Measurements from ENCODE around the gene SUPT20HL2. TPM values are rescaled to one million over a fixed set of nuclear protein-coding genes. Genes with fewer than 3 reads are reported as not detected.

SUPT20HL2 gene
- total and polyA plus RNA-seq, 2 experiments from 2014 or later = 0.08 TPM; not detected in 1

DNA sequence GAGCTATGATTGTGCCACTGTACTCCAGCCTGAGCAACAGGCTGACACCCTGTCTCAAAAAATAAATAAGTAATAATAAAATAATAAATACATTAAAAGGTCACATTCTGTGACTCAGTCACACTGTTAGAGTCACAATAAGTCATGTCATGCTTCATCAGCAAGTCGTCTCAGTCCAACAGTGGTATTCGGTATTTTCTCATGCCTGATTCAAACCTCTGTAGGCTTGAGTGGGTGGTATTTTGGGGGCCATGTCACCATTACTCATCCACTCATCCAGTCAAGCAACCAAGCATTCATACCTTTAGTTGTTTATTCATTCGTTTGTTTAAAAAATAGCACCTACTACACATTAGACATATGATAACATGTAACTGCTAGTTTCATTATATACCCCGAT lies 46.9 kb downstream of the SUPT20HL2 start:
- H4K20me1 ChIP-seq (replicated peaks; ENCODE audit: insufficient read depth) = no peaks in the 10 kb centered on the region
- DNase-seq (ENCODE audit: low spot score) (no peak), ATAC-seq (no peak)
- H3K4me1 ChIP-seq (ENCODE audit: insufficient read depth) = no peaks in the 10 kb centered on the region
- no peaks in the 10 kb centered on the region for H3K36me3 ChIP-seq (ENCODE audit: insufficient read depth)
- H2AFZ ChIP-seq = no peak overlapping the region
- TF ChIP-seq, protein P1, sequence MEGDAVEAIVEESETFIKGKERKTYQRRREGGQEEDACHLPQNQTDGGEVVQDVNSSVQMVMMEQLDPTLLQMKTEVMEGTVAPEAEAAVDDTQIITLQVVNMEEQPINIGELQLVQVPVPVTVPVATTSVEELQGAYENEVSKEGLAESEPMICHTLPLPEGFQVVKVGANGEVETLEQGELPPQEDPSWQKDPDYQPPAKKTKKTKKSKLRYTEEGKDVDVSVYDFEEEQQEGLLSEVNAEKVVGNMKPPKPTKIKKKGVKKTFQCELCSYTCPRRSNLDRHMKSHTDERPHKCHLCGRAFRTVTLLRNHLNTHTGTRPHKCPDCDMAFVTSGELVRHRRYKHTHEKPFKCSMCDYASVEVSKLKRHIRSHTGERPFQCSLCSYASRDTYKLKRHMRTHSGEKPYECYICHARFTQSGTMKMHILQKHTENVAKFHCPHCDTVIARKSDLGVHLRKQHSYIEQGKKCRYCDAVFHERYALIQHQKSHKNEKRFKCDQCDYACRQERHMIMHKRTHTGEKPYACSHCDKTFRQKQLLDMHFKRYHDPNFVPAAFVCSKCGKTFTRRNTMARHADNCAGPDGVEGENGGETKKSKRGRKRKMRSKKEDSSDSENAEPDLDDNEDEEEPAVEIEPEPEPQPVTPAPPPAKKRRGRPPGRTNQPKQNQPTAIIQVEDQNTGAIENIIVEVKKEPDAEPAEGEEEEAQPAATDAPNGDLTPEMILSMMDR (conservative IDR thresholded peaks at IDR 0.05; ENCODE audit: low read depth in 2 of 2) = no peak
- TF ChIP-seq EZH2phosphoT487 (IDR thresholded peaks at IDR 0.05; ENCODE audit: unreplicated experiment) (no peak), JUNB (IDR thresholded peaks at IDR 0.05; ENCODE audit: unreplicated experiment) (no peak), CREB1 (CRISPR knock-in tag; IDR thresholded peaks at IDR 0.05; ENCODE audit: low read depth) (no peak), ZNF331 (CRISPR knock-in tag; IDR thresholded peaks at IDR 0.05; ENCODE audit: low read depth) (no peak), POLR2AphosphoS5 (IDR thresholded peaks at IDR 0.05; ENCODE audit: low read depth) (no peak), NANOG (IDR thresholded peaks at IDR 0.05; ENCODE audit: borderline replicate concordance) (no peak), EZH2 (IDR thresholded peaks at IDR 0.05; ENCODE audit: low read depth, unreplicated experiment) (no peak), ZNF114 (CRISPR knock-in tag; IDR thresholded peaks at IDR 0.05) (no peak), STAT1 (IDR thresholded peaks at IDR 0.05; ENCODE audit: unreplicated experiment) (no peak)
- TF ChIP-seq, protein P2, sequence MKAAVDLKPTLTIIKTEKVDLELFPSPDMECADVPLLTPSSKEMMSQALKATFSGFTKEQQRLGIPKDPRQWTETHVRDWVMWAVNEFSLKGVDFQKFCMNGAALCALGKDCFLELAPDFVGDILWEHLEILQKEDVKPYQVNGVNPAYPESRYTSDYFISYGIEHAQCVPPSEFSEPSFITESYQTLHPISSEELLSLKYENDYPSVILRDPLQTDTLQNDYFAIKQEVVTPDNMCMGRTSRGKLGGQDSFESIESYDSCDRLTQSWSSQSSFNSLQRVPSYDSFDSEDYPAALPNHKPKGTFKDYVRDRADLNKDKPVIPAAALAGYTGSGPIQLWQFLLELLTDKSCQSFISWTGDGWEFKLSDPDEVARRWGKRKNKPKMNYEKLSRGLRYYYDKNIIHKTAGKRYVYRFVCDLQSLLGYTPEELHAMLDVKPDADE (IDR thresholded peaks at IDR 0.05) = no peak
- TF ChIP-seq, protein P3, sequence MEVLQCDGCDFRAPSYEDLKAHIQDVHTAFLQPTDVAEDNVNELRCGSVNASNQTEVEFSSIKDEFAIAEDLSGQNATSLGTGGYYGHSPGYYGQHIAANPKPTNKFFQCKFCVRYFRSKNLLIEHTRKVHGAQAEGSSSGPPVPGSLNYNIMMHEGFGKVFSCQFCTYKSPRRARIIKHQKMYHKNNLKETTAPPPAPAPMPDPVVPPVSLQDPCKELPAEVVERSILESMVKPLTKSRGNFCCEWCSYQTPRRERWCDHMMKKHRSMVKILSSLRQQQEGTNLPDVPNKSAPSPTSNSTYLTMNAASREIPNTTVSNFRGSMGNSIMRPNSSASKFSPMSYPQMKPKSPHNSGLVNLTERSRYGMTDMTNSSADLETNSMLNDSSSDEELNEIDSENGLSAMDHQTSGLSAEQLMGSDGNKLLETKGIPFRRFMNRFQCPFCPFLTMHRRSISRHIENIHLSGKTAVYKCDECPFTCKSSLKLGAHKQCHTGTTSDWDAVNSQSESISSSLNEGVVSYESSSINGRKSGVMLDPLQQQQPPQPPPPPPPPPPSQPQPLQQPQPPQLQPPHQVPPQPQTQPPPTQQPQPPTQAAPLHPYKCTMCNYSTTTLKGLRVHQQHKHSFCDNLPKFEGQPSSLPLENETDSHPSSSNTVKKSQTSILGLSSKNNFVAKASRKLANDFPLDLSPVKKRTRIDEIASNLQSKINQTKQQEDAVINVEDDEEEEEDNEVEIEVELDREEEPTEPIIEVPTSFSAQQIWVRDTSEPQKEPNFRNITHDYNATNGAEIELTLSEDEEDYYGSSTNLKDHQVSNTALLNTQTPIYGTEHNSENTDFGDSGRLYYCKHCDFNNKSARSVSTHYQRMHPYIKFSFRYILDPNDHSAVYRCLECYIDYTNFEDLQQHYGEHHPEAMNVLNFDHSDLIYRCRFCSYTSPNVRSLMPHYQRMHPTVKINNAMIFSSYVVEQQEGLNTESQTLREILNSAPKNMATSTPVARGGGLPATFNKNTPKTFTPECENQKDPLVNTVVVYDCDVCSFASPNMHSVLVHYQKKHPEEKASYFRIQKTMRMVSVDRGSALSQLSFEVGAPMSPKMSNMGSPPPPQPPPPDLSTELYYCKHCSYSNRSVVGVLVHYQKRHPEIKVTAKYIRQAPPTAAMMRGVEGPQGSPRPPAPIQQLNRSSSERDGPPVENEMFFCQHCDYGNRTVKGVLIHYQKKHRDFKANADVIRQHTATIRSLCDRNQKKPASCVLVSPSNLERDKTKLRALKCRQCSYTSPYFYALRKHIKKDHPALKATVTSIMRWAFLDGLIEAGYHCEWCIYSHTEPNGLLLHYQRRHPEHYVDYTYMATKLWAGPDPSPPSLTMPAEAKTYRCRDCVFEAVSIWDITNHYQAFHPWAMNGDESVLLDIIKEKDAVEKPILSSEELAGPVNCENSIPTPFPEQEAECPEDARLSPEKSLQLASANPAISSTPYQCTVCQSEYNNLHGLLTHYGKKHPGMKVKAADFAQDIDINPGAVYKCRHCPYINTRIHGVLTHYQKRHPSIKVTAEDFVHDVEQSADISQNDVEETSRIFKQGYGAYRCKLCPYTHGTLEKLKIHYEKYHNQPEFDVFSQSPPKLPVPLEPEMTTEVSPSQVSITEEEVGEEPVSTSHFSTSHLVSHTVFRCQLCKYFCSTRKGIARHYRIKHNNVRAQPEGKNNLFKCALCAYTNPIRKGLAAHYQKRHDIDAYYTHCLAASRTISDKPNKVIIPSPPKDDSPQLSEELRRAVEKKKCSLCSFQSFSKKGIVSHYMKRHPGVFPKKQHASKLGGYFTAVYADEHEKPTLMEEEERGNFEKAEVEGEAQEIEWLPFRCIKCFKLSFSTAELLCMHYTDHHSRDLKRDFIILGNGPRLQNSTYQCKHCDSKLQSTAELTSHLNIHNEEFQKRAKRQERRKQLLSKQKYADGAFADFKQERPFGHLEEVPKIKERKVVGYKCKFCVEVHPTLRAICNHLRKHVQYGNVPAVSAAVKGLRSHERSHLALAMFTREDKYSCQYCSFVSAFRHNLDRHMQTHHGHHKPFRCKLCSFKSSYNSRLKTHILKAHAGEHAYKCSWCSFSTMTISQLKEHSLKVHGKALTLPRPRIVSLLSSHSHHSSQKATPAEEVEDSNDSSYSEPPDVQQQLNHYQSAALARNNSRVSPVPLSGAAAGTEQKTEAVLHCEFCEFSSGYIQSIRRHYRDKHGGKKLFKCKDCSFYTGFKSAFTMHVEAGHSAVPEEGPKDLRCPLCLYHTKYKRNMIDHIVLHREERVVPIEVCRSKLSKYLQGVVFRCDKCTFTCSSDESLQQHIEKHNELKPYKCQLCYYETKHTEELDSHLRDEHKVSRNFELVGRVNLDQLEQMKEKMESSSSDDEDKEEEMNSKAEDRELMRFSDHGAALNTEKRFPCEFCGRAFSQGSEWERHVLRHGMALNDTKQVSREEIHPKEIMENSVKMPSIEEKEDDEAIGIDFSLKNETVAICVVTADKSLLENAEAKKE (CRISPR knock-in tag; IDR thresholded peaks at IDR 0.05) = no peak
- TF ChIP-seq, protein P4, sequence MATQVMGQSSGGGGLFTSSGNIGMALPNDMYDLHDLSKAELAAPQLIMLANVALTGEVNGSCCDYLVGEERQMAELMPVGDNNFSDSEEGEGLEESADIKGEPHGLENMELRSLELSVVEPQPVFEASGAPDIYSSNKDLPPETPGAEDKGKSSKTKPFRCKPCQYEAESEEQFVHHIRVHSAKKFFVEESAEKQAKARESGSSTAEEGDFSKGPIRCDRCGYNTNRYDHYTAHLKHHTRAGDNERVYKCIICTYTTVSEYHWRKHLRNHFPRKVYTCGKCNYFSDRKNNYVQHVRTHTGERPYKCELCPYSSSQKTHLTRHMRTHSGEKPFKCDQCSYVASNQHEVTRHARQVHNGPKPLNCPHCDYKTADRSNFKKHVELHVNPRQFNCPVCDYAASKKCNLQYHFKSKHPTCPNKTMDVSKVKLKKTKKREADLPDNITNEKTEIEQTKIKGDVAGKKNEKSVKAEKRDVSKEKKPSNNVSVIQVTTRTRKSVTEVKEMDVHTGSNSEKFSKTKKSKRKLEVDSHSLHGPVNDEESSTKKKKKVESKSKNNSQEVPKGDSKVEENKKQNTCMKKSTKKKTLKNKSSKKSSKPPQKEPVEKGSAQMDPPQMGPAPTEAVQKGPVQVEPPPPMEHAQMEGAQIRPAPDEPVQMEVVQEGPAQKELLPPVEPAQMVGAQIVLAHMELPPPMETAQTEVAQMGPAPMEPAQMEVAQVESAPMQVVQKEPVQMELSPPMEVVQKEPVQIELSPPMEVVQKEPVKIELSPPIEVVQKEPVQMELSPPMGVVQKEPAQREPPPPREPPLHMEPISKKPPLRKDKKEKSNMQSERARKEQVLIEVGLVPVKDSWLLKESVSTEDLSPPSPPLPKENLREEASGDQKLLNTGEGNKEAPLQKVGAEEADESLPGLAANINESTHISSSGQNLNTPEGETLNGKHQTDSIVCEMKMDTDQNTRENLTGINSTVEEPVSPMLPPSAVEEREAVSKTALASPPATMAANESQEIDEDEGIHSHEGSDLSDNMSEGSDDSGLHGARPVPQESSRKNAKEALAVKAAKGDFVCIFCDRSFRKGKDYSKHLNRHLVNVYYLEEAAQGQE (IDR thresholded peaks at IDR 0.05; ENCODE audit: unreplicated experiment) = no peak
- no peaks in the 10 kb centered on the region for H3K79me2 ChIP-seq (replicated peaks; ENCODE audit: insufficient read depth)
- no peak overlapping the region for H3K27ac ChIP-seq (ENCODE audit: low read depth)
- no peaks in the 10 kb centered on the region for H3F3A ChIP-seq (replicated peaks; ENCODE audit: low read depth)
- no peaks in the 10 kb centered on the region for H3K27me3 Mint-ChIP-seq (ENCODE audit: insufficient read depth, low read depth, poor library complexity)
- H3K4me3 ChIP-seq = no peak overlapping the region
- H3K27ac Mint-ChIP-seq = no peak overlapping the region
- no peaks in the 10 kb centered on the region; the same call in 2 of the 3 replicates for H3K9me3 Mint-ChIP-seq
- H3K4me1 Mint-ChIP-seq = peaks cover 7% of the 10 kb centered on the region; the same call in 2 of the 3 replicates
- no peak overlapping the region for H3K4me3 Mint-ChIP-seq
- H3K4me2 ChIP-seq = no peak overlapping the region
- no peaks in the 10 kb centered on the region for H3K36me3 Mint-ChIP-seq (ENCODE audit: low read depth)
- H3K27me3 ChIP-seq (ENCODE audit: insufficient read depth) = no peaks in the 10 kb centered on the region
- no peaks in the 10 kb centered on the region for H3K9me2 ChIP-seq (ENCODE audit: insufficient read depth)

Measured in GM23338 (cell line).